IPS DF 19.7 (cell line): Measurements from ENCODE around the gene HSD17B1.
"Not testable (repeated sequence)": the region's sequence is repeated elsewhere in the genome, so short reads cannot be mapped to it uniquely, and the experiment has no call there.

Experiments
- DNase-seq: peaks from one replicate; pipeline ENCODE4 v3.0.0-alpha.2; 2013; ENCODE audit warnings: low read depth, low spot score

Gene HSD17B1

GRCh38 chr17:42525221-42525620 lies 27.5 kb upstream of the HSD17B1 start:
- no peak for DNase-seq

- no peak for DNase-seq
Observed at GRCh38 chr17:42526031-42526444, 26.7 kb upstream of the HSD17B1 start.

DNA sequence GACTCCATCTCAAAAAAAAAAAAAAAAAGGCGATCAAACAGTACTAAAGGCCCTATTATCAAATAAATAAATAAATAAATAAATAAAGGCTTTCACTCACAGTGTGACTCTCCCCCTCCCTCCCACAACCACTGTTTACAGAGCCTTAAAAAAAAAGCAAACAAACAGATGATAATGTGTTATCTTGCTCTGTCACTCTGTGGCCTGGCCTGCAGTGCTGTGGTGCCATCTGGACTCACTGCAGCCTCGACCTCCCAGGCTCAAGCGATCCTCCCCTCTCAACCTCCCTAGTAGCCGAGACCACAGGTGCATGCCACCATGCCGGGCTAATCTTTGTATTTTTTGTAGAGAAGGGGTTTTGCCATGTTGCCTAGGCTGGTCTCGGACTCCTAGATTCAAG lies 24.8 kb upstream of the HSD17B1 start:
- no peak for DNase-seq

GRCh38 chr17:42529061-42529460 lies 23.7 kb upstream of the HSD17B1 start:
- no peak for DNase-seq

DNA sequence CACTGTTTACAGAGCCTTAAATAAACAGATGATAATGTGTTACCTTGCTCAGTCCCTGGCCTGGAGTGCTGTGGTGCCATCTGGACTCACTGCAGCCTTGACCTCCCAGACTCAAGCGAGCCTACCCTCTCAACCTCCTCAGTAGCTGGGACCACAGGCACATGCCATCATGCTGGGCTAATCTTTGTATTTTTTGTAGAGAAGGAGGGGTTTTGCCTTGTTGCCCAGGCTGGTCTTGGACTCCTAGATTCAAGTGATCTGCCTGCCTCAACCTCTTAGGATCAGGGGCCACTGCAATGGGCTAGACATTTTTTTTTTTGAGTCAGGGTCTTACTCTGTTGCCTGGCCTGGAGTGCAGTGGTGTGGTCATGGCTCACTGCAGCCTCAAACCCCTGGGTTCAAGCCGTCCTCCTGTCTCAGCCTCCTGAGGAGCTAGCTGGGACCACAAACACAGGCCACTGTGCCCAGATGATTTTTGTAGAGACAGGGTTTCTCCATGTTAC lies 21.7 kb upstream of the HSD17B1 start:
- no peak for DNase-seq

- no peak for DNase-seq
Observed at GRCh38 chr17:42531455-42532354, 21.0 kb upstream of the HSD17B1 start.

DNA sequence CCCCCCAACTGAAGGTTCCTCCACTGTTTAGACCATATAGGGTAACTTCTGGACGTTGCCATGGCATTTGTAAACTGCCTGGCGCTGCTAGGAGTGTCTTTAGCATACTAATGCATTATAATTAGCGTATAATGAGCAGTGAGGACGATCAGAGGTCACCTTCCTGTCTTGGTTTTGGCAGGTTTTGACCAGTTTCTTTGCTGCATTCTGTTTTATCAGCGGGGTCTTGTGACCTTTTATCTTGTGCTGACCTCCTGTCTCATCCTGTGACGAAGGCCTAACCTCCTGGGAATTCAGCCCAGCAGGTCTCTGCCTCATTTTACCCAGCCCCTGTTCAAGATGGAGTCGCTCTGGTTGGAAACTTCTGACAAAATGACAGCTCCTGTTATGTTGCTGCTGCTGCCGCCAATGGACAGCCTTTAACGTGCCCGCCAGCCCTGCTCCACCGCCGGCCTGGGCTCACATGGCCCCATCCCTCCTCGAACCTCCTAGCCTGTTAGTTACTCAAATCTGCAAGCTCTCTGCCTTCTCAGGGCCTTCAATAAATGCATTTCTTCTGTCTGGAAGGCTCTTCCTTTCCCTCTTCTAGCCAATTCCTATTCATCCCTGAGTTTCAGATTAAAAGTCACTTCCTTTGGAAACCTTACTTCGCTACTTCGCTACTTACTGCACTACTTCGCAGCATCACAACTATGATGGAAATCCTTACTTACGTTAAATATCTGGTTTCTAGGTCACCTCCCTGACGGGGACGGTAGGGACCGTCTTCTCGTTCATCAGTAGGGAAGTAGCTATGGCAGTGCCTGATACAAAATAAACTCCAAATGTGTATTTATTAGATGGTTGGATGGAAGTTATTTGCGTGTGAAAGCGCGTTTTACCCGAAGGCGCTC lies 17.3 kb upstream of the HSD17B1 start:
- no peak for DNase-seq

- DNase-seq: no peak
Observed at GRCh38 chr17:42536048-42536371, 16.7 kb upstream of the HSD17B1 start, which contains the start of gene NAGLU. NAGLU (plus strand) TSS chr17:42536241; CDS start chr17:42536273, 32 bp downstream.

DNA sequence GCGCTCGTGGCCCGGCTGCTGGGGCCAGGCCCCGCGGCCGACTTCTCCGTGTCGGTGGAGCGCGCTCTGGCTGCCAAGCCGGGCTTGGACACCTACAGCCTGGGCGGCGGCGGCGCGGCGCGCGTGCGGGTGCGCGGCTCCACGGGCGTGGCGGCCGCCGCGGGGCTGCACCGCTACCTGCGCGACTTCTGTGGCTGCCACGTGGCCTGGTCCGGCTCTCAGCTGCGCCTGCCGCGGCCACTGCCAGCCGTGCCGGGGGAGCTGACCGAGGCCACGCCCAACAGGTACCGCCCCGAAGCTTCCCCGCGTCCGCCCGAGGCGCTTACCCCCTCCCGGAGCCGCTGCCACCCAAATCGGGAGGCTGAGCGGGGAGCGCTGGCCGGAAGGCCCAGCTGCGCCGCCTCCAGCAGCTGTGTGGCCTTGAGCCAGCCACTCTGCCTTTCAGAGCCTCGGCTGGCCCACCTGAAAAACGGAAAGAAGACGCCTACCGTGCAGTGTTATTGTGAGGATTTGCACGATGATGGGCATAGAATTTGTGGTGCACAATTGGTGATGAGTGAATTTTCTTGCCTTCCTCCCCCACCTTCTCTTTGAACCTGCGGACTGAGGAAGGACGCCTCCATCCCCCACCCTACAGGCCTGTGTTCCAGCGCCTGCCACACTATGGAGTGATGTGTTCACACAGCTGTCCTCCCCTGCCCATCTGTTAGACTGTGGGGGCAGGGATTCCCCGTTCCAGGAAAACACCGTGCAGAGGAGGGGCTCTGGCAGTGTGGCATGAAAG lies 16.2 kb upstream of the HSD17B1 start:
- DNase-seq: no peak

- no peak for DNase-seq
Observed at GRCh38 chr17:42537156-42537805, 15.4 kb upstream of the HSD17B1 start.

- no peak for DNase-seq
Observed at GRCh38 chr17:42537826-42538451, 14.8 kb upstream of the HSD17B1 start.

DNA sequence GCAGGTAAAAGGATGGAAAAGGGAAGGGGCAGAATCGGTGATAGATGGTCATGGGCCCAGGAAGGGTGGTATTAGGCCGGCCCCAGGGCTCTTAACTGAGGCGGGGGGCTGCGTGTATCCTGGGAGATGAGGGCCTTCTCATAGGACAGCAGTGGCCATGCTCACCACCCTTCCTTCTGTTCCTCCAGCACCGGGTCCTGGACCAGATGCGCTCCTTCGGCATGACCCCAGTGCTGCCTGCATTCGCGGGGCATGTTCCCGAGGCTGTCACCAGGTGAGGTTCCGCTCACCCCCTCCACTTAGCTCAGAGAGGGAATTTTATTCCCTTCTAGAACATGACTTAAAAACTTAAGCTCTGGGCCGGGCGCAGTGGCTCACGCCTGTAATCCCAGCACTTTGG lies 14.2 kb upstream of the HSD17B1 start:
- no peak for DNase-seq

GRCh38 chr17:42540558-42540957 lies 12.2 kb upstream of the HSD17B1 start:
- DNase-seq: not testable (repeated sequence)

DNA sequence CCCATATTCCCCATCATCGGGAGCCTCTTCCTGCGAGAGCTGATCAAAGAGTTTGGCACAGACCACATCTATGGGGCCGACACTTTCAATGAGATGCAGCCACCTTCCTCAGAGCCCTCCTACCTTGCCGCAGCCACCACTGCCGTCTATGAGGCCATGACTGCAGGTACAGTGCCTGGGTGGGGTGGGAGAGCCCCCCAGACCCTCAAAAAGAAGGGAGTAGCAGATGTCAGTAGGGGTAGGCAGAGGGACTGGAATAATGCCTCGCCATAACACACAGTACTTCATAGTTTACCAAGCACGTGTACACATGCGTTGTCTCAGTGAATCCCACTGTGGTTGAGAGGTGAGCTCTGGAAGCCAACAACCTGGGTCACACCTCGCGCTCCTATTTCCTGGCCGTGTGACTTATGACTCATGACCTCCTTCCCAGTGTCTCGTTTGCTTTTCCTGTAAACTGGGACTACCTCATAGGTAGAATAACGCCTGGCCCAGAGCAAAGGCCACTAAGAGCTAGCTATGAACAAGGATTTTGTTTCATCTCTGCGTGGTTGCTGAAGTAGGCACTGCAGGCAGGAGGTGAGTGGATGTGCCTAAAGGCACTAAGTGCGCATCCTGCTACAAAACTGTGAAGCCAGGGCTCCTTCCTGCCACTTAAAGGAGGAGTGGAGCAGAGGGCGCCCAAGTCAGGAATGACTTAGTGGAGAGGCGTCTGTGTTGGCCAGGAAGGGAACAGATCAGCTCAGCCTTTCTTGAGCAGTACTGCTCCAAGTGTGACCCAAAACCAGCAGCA lies 11.5 kb upstream of the HSD17B1 start:
- no peak for DNase-seq

- DNase-seq: no peak
Observed at GRCh38 chr17:42543190-42544079, 9.3 kb upstream of the HSD17B1 start.

DNA sequence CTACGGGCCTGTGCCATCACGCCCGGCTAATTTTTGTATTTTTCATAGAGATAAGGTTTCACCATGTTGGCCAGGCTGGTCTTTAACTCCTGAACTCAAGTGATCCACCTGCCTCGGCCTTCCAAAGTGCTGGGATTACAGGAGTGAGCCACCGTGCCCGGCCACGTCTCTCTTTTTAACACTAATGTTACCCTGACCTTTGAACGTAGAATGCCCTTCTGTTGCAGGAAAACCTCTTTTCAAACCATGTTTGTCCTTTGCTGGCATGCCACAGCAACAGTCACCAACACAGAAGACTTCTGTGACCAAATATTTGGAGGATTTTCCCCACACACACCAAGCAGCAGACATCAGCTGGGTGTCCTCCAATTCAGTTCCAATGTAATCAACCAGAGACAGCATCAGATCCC lies 7.8 kb upstream of the HSD17B1 start:
- DNase-seq: no peak

- not testable (repeated sequence) for DNase-seq
Observed at GRCh38 chr17:42545755-42546505, 6.8 kb upstream of the HSD17B1 start.

DNA sequence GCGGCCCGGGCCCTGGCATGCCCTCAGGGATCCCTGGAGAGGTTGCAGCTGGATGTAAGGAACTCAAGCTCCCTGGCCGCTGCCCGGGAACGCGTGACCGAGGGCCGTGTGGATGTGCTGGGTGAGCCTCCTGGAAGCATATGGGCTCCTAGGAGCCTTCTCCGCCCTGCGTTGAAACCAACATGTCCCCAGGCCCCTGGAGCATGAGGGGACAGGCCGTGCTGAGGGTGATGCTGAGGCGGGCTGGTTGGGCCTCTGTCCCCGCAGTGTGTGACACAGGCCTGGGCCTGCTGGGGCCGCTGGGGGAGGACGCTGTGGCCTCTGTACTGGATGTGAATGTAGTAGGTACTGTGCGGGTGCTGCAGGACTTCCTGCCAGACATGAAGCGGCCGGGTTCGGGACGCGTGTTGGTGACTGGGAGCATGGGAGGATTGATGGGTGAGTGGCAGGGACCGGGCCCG lies 5.7 kb upstream of the HSD17B1 start:
- DNase-seq: no peak
